GM23338 (cell line): ENCODE results near the gene UBASH3B. TPM values are rescaled to one million over a fixed set of nuclear protein-coding genes. Genes with fewer than 3 reads are reported as not detected.

Experiments
- ATAC-seq: fragments of 200-7000 bp; cut with Tn5 transposase; 3 replicates; pipeline ENCODE4 v1.9.1; 2020
- DNase-seq: peaks from one replicate; pipeline ENCODE4 v3.0.0-alpha.2; 2015; ENCODE audit warnings: low spot score
- H2AFZ ChIP-seq: fragments of 200-600 bp; sonication (generic); 2 replicates; pipeline ENCODE4 v1.8.0; 2016; ENCODE audit warnings: antibody characterized with exemption, mild to moderate bottlenecking, moderate library complexity
- H3F3A ChIP-seq: fragments of 200-600 bp; sonication (generic); replicated peaks from 2 replicates; pipeline ENCODE4 v1.8.0; 2017; ENCODE audit warnings: antibody characterized with exemption, mixed run types, low read depth
- H3K27ac ChIP-seq: fragments of 200-600 bp; sonication (generic); 2 replicates; pipeline ENCODE4 v1.6.1; 2016; ENCODE audit warnings: low read depth
- H3K27me3 ChIP-seq: fragments of 200-600 bp; sonication (generic); 2 replicates; pipeline ENCODE4 v1.8.0; 2016; ENCODE audit warnings: mild to moderate bottlenecking, mixed run types, moderate library complexity; ENCODE audit not compliant: insufficient read depth
- H3K36me3 ChIP-seq: fragments of 200-600 bp; sonication (generic); 2 replicates; pipeline ENCODE4 v1.8.0; 2016; ENCODE audit warnings: mild to moderate bottlenecking; ENCODE audit not compliant: insufficient read depth
- H3K4me1 ChIP-seq: fragments of 200-600 bp; sonication (generic); 2 replicates; pipeline ENCODE4 v1.8.0; 2016; ENCODE audit warnings: mild to moderate bottlenecking, moderate library complexity; ENCODE audit not compliant: insufficient read depth
- H3K4me2 ChIP-seq: fragments of 200-600 bp; sonication (generic); 2 replicates; pipeline ENCODE4 v1.7.1; 2017; ENCODE audit warnings: mixed run types
- H3K4me3 ChIP-seq: fragments of 200-600 bp; sonication (generic); 2 replicates; pipeline ENCODE4 v1.6.1; 2016; ENCODE audit warnings: mixed run types
- H3K79me2 ChIP-seq: fragments of 200-600 bp; sonication (generic); replicated peaks from 2 replicates; pipeline ENCODE4 v1.8.0; 2017; ENCODE audit warnings: mild to moderate bottlenecking; ENCODE audit not compliant: insufficient read depth
- H3K9me2 ChIP-seq: fragments of 200-600 bp; sonication (generic); 2 replicates; pipeline ENCODE4 v1.8.0; 2017; ENCODE audit not compliant: insufficient read depth
- H4K20me1 ChIP-seq: fragments of 200-600 bp; sonication (generic); replicated peaks from 2 replicates; pipeline ENCODE4 v1.8.0; 2017; ENCODE audit warnings: mild to moderate bottlenecking; ENCODE audit not compliant: insufficient read depth
- H3K27ac Mint-ChIP-seq: 2 replicates; pipeline ENCODE4 v1.8.0; 2020; ENCODE audit warnings: inconsistent platforms, mild to moderate bottlenecking, moderate library complexity, mixed read lengths
- H3K27me3 Mint-ChIP-seq: 3 replicates; pipeline ENCODE4 v1.8.0; 2022; ENCODE audit warnings: low read depth, mild to moderate bottlenecking, moderate library complexity, mixed read lengths, inconsistent platforms; ENCODE audit not compliant: insufficient read depth, poor library complexity
- H3K36me3 Mint-ChIP-seq: 3 replicates; pipeline ENCODE4 v1.8.0; 2021; ENCODE audit warnings: low read depth, mild to moderate bottlenecking, inconsistent platforms, moderate library complexity, mixed read lengths
- H3K4me1 Mint-ChIP-seq: 3 replicates; pipeline ENCODE4 v1.8.0; 2020; ENCODE audit warnings: mild to moderate bottlenecking, inconsistent platforms, mixed read lengths
- H3K4me3 Mint-ChIP-seq: 3 replicates; pipeline ENCODE4 v1.8.0; 2021; ENCODE audit warnings: moderate library complexity, mild to moderate bottlenecking, inconsistent platforms, mixed read lengths
- H3K9me3 Mint-ChIP-seq: 3 replicates; pipeline ENCODE4 v1.8.0; 2020; ENCODE audit warnings: moderate library complexity, mild to moderate bottlenecking, inconsistent platforms, mixed read lengths
- CREB1 ChIP-seq: fragments of 250-450 bp; sonication (Bioruptor Pico); IDR thresholded peaks from 2 replicates; pipeline ENCODE4 v1.5.0; 2020; ENCODE audit warnings: low read depth, mild to moderate bottlenecking, moderate library complexity
- CTCF ChIP-seq, 2 experiments: fragments of 200-600 bp in 1 of 2; sonication (generic) in 1 of 2; conservative IDR thresholded peaks; 2 replicates each; pipeline versions ENCODE4 v1.5.1 to v1.6.1; 2016 to 2017; ENCODE audit warnings: antibody characterized with exemption in 2 of 2, low read depth in 2 of 2, mild to moderate bottlenecking in 2 of 2, moderate library complexity in 1 of 2
- ETS1 ChIP-seq: IDR thresholded peaks from 2 replicates; pipeline ENCODE4 v1.6.1; 2016; ENCODE audit warnings: antibody characterized with exemption
- EZH2 ChIP-seq: fragments of 200-600 bp; sonication (generic); IDR thresholded peaks from one replicate; pipeline ENCODE4 v1.8.0; 2017; ENCODE audit warnings: antibody characterized with exemption, mild to moderate bottlenecking, low read depth; ENCODE audit not compliant: unreplicated experiment
- EZH2phosphoT487 ChIP-seq: fragments of 200-600 bp; sonication (generic); IDR thresholded peaks from one replicate; pipeline ENCODE4 v1.8.1; 2018; ENCODE audit warnings: antibody characterized with exemption; ENCODE audit not compliant: unreplicated experiment
- JUNB ChIP-seq: IDR thresholded peaks from one replicate; pipeline ENCODE4 v1.6.1; 2016; ENCODE audit warnings: antibody characterized with exemption; ENCODE audit not compliant: unreplicated experiment
- NANOG ChIP-seq: IDR thresholded peaks from 2 replicates; pipeline ENCODE4 v1.6.1; 2016; ENCODE audit warnings: antibody characterized with exemption, borderline replicate concordance
- POLR2AphosphoS5 ChIP-seq: IDR thresholded peaks from 2 replicates; pipeline ENCODE4 v1.6.1; 2016; ENCODE audit warnings: antibody characterized with exemption, low read depth
- REST ChIP-seq: IDR thresholded peaks from one replicate; pipeline ENCODE4 v1.6.1; 2018; ENCODE audit warnings: antibody characterized with exemption; ENCODE audit not compliant: unreplicated experiment
- STAT1 ChIP-seq: IDR thresholded peaks from one replicate; pipeline ENCODE4 v1.6.1; 2016; ENCODE audit warnings: antibody characterized with exemption; ENCODE audit not compliant: unreplicated experiment
- ZNF114 ChIP-seq: fragments of 250-450 bp; sonication (Bioruptor Pico); IDR thresholded peaks from 2 replicates; pipeline ENCODE4 v1.5.0; 2020; ENCODE audit warnings: mild to moderate bottlenecking, moderate library complexity
- ZNF331 ChIP-seq: fragments of 250-450 bp; sonication (Bioruptor Pico); IDR thresholded peaks from 2 replicates; pipeline ENCODE4 v1.5.0; 2020; ENCODE audit warnings: low read depth, mild to moderate bottlenecking, moderate library complexity
- ZNF462 ChIP-seq: fragments of 250-450 bp; sonication (Bioruptor Pico); IDR thresholded peaks from 2 replicates; pipeline ENCODE4 v1.5.0; 2020; ENCODE audit warnings: mild to moderate bottlenecking, moderate library complexity
- polyA plus RNA-seq: library from polyadenylated mRNA; unstranded; fragments of >200 nt; fragmentation: Nextera tagmentation; extraction: Ambion mirVana; gene quantifications from 2 replicates; pipeline ENCODE4 v1.2.1, GENCODE V29; 2016
- total RNA-seq: library from RNA; depleted of rRNA; stranded (reverse); fragments of >200 nt; shearing (Covaris generic); gene quantifications from 2 replicates; pipeline ENCODE4 v1.2.3, GENCODE V29; 2014

Gene UBASH3B
- total and polyA plus RNA-seq, 2 experiments from 2014 or later, result 2.1 to 12.0 TPM

- no peaks in the 10 kb centered on the region for H3K79me2 ChIP-seq
- H3K4me3 Mint-ChIP-seq, result no peak overlapping the region
- H3K36me3 ChIP-seq, result no peaks in the 10 kb centered on the region
- H3K27me3 ChIP-seq, result no peaks in the 10 kb centered on the region
- H3K27me3 Mint-ChIP-seq, result peaks cover 2% of the 10 kb centered on the region
- no peak overlapping the region for H2AFZ ChIP-seq
- H3K9me3 Mint-ChIP-seq, result no peaks in the 10 kb centered on the region
- H3K4me3 ChIP-seq, result no peak overlapping the region
- H3K4me1 ChIP-seq, result no peaks in the 10 kb centered on the region
- H3K27ac ChIP-seq, result no peak overlapping the region
- H3K4me2 ChIP-seq, result no peak overlapping the region
- H3F3A ChIP-seq, result no peaks in the 10 kb centered on the region
- peaks cover 2% of the 10 kb centered on the region; the same call in 1 of the 3 replicates for H3K4me1 Mint-ChIP-seq
- no peaks in the 10 kb centered on the region for H3K9me2 ChIP-seq
- H3K27ac Mint-ChIP-seq, result no peak overlapping the region
- DNase-seq, result no peak
- no peak for TF ChIP-seq POLR2AphosphoS5
- TF ChIP-seq EZH2, result no peak
- TF ChIP-seq EZH2phosphoT487, result no peak
- no peak for TF ChIP-seq ZNF114 (CRISPR knock-in tag)
- no peak for TF ChIP-seq REST
- TF ChIP-seq JUNB, result no peak
- no peak for TF ChIP-seq STAT1
- no peak for TF ChIP-seq ETS1
- TF ChIP-seq NANOG, result no peak
- no peak for TF ChIP-seq ZNF331 (CRISPR knock-in tag)
- TF ChIP-seq ZNF462 (CRISPR knock-in tag), result no peak
- TF ChIP-seq CTCF (conservative IDR thresholded peaks at IDR 0.05; ENCODE audit: low read depth in 2 of 2), result no peak
- no peak for TF ChIP-seq CREB1
- no peaks in the 10 kb centered on the region for H3K36me3 Mint-ChIP-seq
- no peaks in the 10 kb centered on the region for H4K20me1 ChIP-seq
- no peak for ATAC-seq
Measured at GRCh38 chr11:122625976-122626665, 29.4 kb upstream of the UBASH3B start.
